ENCODE measurements around the gene CHTF8.
"Not testable (repeated sequence)": the region's sequence is repeated elsewhere in the genome, so short reads cannot be mapped to it uniquely, and the experiment has no call there.

The CHTF8 gene

DNA sequence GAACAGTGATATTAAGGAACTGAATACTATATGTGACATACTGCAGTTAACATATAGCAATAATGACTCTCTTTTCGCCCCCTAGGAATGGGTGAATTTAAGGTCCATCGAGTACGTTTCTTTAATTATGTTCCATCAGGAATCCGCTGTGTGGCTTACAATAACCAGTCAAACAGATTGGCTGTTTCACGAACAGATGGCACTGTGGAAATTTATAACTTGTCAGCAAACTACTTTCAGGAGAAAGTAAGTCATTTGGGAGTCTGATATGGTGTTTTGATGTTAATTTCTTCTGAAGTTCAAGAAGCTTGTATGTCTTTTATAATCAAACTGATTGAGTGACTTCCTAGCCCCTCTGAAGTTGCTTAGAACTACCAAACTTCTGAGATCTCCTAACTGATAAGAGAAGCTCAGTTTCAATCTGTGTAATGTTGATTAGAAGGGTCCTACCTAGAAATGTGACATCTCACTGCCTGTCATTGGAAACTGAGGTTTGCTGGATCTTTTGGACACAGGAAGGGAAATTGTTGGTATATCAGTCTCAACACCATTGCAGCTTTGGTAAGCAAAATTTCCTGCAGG lies 1.1 kb upstream of the CHTF8 start:
- no peak for DNase-seq

DNA sequence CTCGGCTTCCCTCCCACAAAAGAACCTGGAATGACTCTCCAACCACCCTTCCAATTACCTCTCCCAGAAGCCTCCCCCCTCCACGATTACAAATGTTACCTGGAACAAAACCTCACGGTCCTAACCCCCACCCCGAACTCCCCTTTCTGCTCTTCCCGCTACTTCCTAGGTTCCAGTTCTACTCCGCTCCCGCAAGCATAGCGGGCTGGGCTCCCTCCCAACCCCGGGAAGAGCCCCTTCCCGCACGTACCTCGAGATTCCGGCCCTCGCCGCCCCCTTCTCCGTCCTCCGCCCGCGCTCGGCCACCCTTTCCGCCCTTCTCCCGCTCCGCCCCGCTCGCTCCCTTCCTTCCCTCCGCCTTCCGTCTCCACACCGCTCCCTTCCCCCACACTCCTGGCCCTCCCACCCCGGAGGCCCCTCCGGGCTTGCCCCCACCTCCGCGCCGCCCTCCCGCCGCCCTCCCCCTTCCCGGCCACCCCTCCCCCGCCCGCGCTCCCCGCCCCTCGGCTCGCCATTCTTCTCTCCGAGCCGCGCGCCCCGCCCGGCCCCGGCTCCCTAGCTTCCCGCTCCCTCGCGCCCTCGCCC lies 457 bp downstream of the CHTF8 start:
- peak in 1 of 2 experiments; percentile 67 for DNase-seq

DNA sequence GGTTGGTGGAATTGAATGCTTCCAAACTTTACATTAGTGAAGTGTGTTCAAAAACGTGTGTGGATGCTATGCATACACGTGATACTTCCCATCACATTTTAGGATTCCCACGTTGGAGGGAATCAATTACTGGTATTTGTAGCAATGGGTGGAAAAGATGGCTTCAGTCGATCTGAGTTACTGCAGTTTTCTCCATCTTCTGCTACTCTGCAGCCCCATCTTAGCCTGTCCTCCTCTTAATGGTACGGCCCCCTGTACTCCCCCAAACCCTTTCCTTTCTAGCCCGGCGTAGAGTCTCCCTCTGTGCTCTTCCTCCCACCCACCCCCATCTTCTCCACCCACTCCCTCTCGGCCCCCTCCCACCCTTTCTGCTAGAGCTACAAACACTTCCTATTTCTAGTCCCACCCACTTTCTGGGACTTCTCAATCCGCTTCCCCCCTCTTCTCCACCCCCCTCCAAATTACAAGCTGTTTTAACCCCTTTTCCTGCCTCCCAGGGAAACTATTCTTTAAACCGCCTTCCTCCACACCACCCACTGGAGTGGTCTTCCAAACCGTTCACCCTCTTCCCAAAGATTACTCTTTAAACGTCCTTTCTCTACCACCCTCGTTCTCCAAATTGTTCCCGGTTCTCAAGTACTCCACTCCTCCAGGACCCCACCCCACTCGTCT lies 1.1 kb downstream of the CHTF8 start:
- peak in 1 of 2 experiments; percentile 6 for DNase-seq

DNA sequence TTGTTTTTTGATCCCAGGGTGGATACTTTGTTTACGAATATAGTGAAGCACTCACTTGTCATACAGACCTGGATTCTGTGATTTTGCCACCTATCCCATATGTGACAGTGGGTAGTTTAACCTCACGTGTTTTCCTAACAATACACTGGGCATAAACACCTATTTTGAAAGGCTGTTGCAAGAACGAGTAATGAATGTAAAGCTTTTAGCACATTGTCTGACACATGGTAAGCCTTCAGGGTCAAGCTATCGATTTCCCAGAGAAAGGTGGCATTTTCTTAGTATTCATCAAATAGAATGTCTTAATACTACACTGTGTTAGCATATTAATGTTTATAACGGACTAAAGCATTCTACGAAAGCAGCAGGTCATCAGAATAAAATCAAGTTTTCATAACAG lies 1.9 kb downstream of the CHTF8 start:
- no peak for DNase-seq

DNA sequence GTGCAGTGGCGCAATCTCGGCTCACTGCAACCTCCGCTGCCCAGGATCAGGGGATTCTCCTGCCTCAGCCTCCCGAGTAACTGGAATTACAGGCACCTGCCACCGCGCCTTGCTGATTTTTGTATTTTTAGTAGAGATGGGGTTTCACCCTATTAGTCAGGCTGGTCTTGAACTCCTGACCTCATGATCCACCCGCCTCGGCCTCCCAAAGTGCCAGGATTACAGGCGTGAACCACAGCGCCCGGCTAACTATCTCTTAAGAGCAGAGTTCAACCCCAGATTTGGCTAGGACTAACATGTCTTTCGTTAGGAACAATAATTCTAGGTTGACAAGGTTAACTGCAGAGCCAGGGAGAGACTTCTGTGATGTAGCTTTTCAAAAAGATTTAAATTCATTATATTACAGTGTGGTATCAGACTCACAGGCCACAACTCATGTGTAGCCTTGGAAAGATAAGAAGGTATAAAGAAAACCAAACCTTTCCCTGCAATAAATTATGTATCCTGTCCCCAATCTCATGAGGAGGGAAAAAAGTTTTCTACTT lies 4.3 kb downstream of the CHTF8 start:
- no peak for DNase-seq

DNA sequence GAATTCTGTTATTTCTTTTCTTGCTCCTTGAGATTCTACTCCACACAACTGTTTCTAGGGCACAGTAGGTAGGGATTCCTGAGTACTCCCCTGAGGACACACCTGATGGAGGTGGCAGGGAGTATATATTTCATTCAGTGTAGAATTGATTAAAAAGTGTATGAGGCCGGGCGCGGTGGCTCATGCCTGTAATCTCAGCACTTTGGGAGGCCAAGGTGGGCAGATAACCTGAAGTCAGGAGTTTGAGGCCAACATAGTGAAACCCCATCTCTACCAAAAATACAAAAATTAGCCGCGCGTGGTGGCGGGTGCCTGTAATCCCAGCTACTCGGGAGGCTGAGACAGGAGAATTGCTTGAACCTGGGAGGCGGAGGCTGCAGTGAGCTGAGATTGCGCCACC lies 5.6 kb downstream of the CHTF8 start:
- not testable (repeated sequence) for DNase-seq

DNA sequence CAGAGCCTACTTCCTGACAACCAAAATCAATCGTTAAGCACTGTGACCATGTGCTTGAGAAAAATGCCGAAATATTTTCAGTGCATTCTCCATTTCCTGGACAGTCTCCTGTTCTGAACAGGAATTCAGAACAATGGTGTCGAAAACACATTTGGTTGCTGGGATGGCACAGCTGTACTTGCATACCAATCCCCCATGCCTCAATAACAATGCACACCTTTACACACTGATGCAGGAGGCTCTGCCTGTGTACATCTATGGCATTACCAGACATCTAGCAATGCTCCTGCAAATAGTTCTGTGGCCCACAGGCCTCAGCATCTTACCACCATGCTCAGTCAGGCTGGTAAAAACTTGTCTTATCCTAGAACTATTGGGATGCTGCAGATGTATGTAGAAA lies 6.2 kb downstream of the CHTF8 start:
- DNase-seq: no peak

DNA sequence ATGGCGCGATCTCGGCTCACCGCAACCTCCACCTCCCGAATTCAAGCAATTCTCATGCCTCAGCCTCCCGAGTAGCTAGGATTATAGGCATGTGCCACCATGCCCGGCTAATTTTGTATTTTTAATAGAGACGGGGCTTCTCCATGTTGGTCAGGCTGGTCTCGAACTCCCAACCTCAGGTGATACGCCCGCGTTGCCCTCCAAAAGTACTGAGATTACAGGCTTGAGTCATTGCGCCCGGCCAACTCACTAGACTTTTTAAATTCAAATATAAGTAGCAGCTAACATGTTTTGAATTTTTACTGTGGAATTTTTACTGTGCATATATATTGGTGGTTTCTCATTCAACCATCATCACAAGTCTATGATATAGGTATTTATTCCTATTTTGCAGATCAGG lies 7.4 kb downstream of the CHTF8 start:
- DNase-seq: not testable (repeated sequence)

DNA sequence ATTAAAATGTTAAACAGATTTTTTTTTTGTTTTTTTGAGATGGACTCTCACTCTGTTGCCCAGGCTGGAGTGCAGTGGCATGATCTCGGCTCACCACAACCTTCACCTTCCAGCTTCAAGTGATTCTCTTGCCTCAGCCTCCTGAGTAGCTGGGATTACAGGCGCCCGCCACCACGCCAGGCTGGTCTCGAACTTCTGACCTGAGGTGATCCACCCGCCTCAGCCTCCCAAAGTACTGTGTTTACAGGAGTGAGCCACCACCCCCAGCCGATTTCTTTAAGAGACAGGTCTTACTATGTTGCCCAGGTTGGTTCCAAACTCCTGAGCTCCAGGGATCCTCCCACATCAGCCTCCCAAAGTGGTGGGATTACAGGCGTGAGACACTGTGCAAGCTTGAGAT lies 8.0 kb downstream of the CHTF8 start:
- not testable (repeated sequence) for DNase-seq

DNA sequence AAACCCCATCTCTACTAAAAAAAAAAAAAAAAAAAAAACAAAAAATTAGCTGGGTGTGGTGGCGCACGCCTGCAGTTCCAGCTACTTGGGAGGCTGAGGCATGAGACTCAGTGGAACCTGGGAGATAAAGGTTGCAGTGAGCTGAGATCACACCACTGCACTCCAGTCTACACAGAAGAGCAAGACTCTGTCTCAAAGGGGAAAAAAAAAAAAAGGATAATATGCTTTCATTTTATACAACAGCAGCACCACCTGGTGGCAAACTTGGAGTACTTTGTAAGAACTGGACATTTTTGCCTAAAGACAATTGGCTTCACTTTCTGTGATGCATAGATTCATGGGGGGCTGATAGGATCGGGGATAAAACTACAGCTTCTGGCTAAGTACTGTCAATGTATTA lies 8.5 kb downstream of the CHTF8 start:
- peak; percentile 27 to 62 for DNase-seq

DNA sequence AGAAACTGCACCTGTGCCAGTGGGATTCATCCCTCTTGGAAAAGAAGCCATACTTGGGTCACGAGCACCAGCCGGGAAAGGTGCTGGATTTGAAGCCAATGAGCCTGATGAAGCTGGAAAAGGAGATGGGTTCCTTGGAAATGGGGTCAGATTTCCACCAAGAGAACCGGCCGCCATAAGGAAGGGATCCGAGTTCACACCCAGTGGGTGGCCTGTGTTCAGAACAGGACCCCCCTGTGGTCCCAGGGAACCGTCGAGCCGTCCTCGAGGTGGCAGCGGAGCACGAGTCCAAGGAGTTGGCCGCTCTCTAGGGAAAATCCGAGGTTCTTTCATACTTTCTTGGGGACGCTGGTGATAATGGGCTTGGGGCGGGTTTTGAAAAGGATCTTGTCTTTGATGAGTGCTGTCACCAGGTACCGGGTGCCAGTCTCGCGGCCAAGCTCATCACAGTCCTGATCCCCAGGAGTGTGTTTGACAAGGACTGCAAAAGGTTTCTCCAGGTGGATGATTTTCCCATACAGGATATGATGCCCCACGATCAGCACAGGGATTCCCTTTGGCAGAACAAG lies 12.2 kb downstream of the CHTF8 start:
- DNase-seq: no peak

DNA sequence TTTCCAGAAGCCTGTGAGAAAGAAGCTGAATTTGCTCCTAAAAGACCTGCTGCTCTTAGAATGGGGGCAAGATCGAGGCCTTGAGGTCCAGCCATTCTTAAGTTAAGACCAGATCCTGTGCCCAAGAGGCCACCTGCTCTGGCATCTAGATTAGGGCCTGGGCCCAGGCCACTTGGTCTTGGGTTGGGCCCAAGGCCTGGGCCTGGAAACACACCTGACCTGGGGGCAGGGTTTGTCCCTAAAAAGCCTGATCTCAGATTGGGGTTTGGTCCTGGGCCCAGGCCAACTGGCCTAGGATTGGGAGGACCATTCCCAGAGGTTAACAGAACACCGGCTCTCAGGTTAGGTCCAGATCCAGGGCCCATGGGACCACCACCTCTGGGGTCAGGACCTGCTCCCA lies 12.9 kb downstream of the CHTF8 start:
- no peak for DNase-seq

DNA sequence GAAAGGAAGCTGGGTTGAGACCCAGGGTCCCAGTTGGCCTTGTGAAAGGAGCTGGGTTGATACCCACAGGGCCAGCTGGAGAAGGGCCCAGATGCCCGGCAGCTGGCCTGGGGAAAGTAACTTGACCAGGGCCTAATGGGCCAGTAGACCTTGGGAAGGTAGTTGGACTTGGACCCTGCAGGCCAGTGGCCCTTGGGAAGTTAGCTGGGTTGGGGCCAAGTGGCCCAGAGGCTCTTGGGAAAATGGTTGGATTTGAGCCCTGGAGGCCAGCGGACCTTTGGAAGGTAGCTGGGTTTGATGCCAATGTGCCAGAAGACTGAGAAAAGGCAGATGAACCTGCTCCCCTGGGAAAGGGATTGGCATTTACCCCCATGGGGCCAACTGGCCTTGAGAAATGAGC lies 13.4 kb downstream of the CHTF8 start:
- DNase-seq: no peak

DNA sequence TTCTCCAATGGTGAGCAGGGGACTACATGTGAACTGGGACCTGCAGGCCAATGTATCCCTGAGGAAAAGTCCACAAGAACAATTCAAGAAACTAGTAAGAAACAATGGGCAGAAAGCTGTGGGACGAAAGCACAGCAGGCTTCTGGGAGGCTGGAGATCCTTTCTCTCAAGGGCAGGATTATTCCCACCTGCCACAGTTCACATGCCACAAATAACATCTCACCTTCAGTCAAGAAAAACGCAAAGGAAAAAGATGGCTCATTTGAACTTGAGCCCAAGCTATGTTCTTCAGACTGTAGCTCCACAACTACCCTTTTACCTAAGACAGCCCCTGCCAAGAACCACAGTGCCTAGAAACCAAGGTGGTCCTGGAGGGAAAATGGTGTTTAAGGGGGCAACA lies 13.9 kb downstream of the CHTF8 start:
- no peak for DNase-seq

DNA sequence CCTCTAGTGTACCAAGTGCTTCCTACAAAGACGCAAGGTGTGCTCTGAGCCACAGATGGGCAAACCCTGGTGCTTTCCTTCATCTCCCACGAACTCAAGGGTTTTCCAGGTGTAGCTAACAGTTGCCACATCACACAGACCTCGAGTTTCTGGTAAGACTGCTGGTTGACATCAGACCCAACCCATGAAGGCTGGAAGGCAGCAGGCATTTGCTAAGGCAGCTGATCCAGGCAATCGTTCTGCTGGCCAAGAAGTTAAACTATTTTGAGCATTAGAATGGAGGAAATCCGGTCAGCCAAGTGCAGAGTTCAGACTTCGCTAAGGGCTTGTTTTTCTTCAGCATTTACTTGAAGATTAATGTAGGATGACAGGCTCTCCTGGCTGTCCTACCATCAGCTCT lies 15.5 kb downstream of the CHTF8 start:
- DNase-seq: no peak

DNA sequence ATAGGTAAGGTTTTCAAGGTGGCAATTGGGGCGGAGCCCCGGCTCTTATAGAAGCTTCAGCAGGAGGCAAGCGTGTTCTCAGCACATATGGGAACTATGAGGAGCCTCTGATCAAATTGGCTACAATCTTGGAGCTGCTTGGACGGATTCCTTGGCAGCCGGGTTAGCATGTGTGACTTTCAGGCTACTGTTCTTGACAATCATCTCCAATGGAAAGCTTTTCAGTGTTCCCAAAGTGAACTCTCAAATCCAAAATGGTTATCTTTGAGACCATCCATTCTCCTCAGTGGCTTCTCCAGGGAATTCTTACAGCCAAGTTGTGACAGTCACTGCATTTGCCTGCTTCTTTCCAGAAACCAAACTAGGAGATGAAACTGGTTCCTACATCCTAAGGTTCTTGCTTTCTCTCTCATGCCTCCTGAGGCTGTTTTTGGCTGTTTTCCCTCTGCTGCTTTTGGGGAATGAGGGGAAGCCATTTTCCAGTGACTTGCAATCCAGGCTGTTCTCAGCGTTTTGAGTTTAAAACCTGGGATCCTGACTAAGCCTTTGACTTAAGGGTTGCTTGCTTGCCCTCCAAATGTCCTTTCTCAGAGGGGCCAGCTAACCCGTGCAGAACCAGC lies 16.0 kb downstream of the CHTF8 start:
- no peak for DNase-seq

DNA sequence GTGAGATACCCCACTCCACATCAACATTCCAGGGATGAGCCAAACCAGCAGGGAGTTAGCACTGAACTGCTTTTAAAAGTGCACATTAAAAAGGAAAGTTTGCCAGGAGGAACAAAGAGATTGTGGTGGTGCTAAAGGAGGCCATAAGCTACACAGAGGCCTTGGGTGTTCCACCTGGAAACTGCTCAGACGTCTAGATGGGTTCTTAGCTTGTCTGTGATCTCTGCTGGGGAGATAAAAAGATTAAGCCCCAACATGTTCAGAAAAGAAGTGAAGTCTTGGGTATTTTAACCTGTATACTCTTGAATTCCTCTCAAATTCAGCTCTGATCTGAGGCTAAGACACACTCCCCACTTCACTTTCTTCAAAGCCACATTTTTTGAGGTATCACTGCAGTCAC lies 16.6 kb downstream of the CHTF8 start:
- DNase-seq: no peak

DNA sequence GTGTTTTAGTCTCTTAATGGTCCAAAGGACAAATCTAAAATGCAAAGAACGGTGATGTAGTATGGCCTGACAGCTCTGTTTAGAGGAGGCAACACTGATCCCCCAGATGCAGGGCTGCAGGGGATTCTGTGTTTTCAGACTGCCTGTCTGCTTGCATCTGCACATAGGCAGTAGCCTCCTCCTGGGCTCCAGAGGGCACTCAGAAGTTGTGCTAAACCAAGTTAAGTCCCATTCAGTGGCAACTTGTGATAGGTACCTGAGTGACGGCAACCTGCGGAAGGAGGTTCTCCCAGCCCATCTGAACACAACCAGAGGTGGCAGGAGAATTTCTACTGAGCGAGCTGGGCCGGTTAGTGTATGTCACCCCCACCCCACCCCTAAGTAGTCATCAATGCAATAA lies 17.0 kb downstream of the CHTF8 start:
- no peak for DNase-seq

DNA sequence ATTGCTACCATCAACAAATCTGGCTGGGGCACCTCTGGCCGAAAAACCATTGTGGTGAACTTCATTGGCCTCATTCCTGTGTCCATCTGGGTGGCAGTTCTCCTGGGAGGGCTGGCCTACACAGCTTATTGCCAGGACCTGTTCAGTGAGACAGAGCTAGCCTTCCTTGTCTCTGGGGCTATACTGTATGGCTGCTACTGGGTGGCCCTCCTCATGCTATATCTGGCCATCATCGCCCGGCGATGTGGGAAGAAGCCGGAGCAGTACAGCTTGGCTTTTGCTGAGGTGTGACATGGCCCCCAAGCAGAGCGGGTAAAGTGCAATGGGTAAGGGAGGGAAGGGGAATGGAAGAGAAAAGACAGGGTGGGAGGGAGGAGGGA lies 17.4 kb downstream of the CHTF8 start:
- no peak for DNase-seq

DNA sequence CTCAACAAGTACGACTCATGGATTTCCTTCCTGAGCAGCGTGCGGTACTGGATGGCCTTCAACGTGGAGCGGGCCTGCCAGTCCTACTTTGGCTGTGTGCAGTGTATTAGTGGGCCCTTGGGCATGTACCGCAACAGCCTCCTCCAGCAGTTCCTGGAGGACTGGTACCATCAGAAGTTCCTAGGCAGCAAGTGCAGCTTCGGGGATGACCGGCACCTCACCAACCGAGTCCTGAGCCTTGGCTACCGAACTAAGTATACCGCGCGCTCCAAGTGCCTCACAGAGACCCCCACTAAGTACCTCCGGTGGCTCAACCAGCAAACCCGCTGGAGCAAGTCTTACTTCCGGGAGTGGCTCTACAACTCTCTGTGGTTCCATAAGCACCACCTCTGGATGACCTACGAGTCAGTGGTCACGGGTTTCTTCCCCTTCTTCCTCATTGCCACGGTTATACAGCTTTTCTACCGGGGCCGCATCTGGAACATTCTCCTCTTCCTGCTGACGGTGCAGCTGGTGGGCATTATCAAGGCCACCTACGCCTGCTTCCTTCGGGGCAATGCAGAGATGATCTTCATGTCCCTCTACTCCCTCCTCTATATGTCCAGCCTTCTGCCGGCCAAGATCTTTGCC lies 17.9 kb downstream of the CHTF8 start:
- DNase-seq: no peak

DNA sequence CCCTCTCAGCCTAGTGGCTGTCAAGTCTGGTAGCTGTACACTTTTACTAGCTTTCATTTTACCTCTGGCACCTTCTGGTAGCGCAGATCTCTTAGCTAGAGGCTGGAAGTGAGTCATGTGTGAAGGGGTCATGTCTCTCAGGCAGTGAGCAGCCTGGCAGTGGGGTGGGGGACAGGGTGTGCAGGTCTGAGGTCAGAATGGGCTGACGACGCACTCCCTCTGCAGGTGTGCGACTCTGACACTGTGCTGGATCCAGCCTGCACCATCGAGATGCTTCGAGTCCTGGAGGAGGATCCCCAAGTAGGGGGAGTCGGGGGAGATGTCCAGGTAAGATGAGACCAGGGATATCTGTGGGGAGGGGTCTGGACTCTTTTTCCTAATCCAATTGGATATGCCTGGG lies 19.2 kb downstream of the CHTF8 start:
- no peak for DNase-seq

DNA sequence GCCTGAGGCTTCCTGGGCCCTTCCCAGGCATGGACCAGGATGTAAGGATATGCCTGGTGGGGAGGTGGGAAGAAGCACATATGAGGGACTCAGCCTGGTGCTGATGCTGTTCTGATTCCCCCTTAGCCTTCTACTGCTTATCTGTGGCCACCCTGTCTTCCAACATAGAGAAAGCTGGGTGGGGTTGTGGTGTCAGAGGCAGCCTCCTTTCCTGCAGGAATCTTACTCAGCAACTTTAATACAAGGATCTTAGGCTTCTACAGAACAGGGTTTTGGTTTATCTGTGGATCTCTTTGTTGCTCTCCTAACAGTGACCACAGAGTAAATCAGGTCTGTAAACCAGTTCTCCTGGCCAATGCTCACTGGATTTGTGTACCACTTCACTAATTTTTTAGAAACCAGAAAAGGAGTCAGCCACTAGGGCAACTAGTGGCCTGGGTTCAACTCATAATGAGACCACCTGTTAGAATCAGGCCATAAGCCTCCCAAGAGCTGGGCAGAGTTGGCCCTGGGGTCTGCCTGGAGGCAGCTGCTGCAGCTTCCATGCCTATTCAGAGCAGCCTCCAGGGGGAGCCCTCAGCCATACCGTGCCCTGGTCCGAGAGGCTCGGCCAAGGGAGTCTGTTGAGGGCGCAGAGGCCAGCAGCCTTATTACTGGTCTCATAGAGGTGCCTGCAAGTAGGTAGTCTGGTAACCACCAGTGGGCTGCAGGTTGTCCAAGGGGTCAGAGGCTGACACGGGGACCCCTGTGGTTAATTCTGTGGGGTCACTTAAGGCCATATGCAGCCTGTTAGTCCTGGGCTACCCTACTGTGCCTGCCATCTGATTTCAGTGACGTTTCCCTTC lies 19.9 kb downstream of the CHTF8 start:
- DNase-seq: peak in 1 of 2 experiments; percentile 22
